ENCODE data around the gene TDO2. TPM values are rescaled to one million over a fixed set of nuclear protein-coding genes. Genes with fewer than 3 reads are reported as not detected.

TDO2 gene
- total RNA-seq, 1 experiment from 2014 or later: not detected

GRCh38 chr4:155954939-155955338 lies 51.4 kb downstream of the TDO2 start:
- no peaks in the 10 kb centered on the region for H3F3A ChIP-seq (ENCODE audit: low read length, unreplicated experiment)
- H3K27me3 ChIP-seq (ENCODE audit: low read length): no peaks in the 10 kb centered on the region
- no peaks in the 10 kb centered on the region for H3K9me2 ChIP-seq (replicated peaks; ENCODE audit: low read length)
- no peaks in the 10 kb centered on the region for H3K36me3 ChIP-seq (ENCODE audit: low read depth, low read length)
- BruUV-seq (replicated peaks): no TSS peak
- H3K79me2 ChIP-seq (ENCODE audit: low read length): no peaks in the 10 kb centered on the region
- no peak overlapping the region for H2AFZ ChIP-seq (ENCODE audit: low read length)
- POLR2A ChIA-PET (ENCODE audit: unreplicated experiment): no interaction called here
- no peak overlapping the region for H3K4me2 ChIP-seq (ENCODE audit: low read length)
- no peak overlapping the region for H3K9ac ChIP-seq (ENCODE audit: low read length)
- H4K20me1 ChIP-seq (ENCODE audit: low read length): no peaks in the 10 kb centered on the region
- TF ChIP-seq CTCF (conservative IDR thresholded peaks at IDR 0.05; ENCODE audit: low read depth, low read length): no peak
- DNase-seq: no peak
- H3K27ac ChIP-seq (ENCODE audit: low read length): no peak overlapping the region
- CTCF ChIA-PET: no interaction called here
- H3K4me3 ChIP-seq (ENCODE audit: low read length): no peak overlapping the region
- intact Hi-C loops (cut with micrococcal nuclease): no loop called here
- H3K9me3 ChIP-seq (ENCODE audit: low read length): no peaks in the 10 kb centered on the region
- peaks cover 11% of the 10 kb centered on the region for H3K4me1 ChIP-seq (ENCODE audit: insufficient read depth, low read length)
- ATAC-seq: no peak

GRCh38 chr4:155956461-155956860 lies 53.0 kb downstream of the TDO2 start:
- Histone ChIP-seq H3K9me2 (replicated peaks; ENCODE audit: low read length) (no peaks in the 10 kb centered on the region), H3K79me2 (ENCODE audit: low read length) (no peaks in the 10 kb centered on the region), H3K9ac (ENCODE audit: low read length) (no peak overlapping the region), H3K4me1 (ENCODE audit: insufficient read depth, low read length) (peaks cover 24% of the 10 kb centered on the region), H3F3A (ENCODE audit: low read length, unreplicated experiment) (no peaks in the 10 kb centered on the region), H2AFZ (ENCODE audit: low read length) (no peak overlapping the region), H3K4me3 (ENCODE audit: low read length) (no peak overlapping the region), H3K9me3 (ENCODE audit: low read length) (no peaks in the 10 kb centered on the region), H4K20me1 (ENCODE audit: low read length) (no peaks in the 10 kb centered on the region), H3K4me2 (ENCODE audit: low read length) (no peak overlapping the region), H3K36me3 (ENCODE audit: low read depth, low read length) (no peaks in the 10 kb centered on the region), H3K27me3 (ENCODE audit: low read length) (no peaks in the 10 kb centered on the region), H3K27ac (ENCODE audit: low read length) (no peak overlapping the region)
- no TSS peak for BruUV-seq (replicated peaks)
- DNase-seq (no peak), ATAC-seq (no peak)
- POLR2A ChIA-PET (ENCODE audit: unreplicated experiment): no interaction called here
- CTCF ChIA-PET: no interaction called here
- intact Hi-C loops (cut with micrococcal nuclease): no loop called here
- TF ChIP-seq EZH2phosphoT487 (IDR thresholded peaks at IDR 0.05; ENCODE audit: borderline replicate concordance, low read length) (no peak), CTCF (conservative IDR thresholded peaks at IDR 0.05; ENCODE audit: low read depth, low read length) (no peak), EZH2 (IDR thresholded peaks at IDR 0.05; ENCODE audit: low read length, unreplicated experiment) (no peak)

GRCh38 chr4:155959417-155959816 lies 55.9 kb downstream of the TDO2 start:
- no peak overlapping the region for H3K27ac ChIP-seq (ENCODE audit: low read length)
- ChIA-PET POLR2A (ENCODE audit: unreplicated experiment) (no interaction called here), CTCF (no interaction called here)
- intact Hi-C loops (cut with micrococcal nuclease): no loop called here
- H3K79me2 ChIP-seq (ENCODE audit: low read length): no peaks in the 10 kb centered on the region
- H3K4me2 ChIP-seq (ENCODE audit: low read length): no peak overlapping the region
- ATAC-seq (no peak), DNase-seq (no peak)
- no peak overlapping the region for H2AFZ ChIP-seq (ENCODE audit: low read length)
- no peaks in the 10 kb centered on the region for H3K36me3 ChIP-seq (ENCODE audit: low read depth, low read length)
- no peak overlapping the region for H3K9ac ChIP-seq (ENCODE audit: low read length)
- no peaks in the 10 kb centered on the region for H4K20me1 ChIP-seq (ENCODE audit: low read length)
- no peak overlapping the region for H3K4me3 ChIP-seq (ENCODE audit: low read length)
- no TSS peak for BruUV-seq (replicated peaks)
- no peaks in the 10 kb centered on the region for H3F3A ChIP-seq (ENCODE audit: low read length, unreplicated experiment)
- H3K9me2 ChIP-seq (replicated peaks; ENCODE audit: low read length): no peaks in the 10 kb centered on the region
- TF ChIP-seq EZH2 (IDR thresholded peaks at IDR 0.05; ENCODE audit: low read length, unreplicated experiment) (no peak), EZH2phosphoT487 (IDR thresholded peaks at IDR 0.05; ENCODE audit: borderline replicate concordance, low read length) (no peak), CTCF (conservative IDR thresholded peaks at IDR 0.05; ENCODE audit: low read depth, low read length) (no peak)
- no peaks in the 10 kb centered on the region for H3K27me3 ChIP-seq (ENCODE audit: low read length)
- H3K9me3 ChIP-seq (ENCODE audit: low read length): no peaks in the 10 kb centered on the region
- peaks cover 21% of the 10 kb centered on the region for H3K4me1 ChIP-seq (ENCODE audit: insufficient read depth, low read length)

All from PC-3 (cell line).